ENCODE measurements around the gene CHIC2. TPM values are rescaled to one million over a fixed set of nuclear protein-coding genes. Genes with fewer than 3 reads are reported as not detected.

The CHIC2 gene
- total RNA-seq, 5 donors from 2014 or later (not counting 1 experiment from before 2014, with no cell fraction given) = 38.8 to 59.3 (median 40.5) TPM

- 2% methylated on average over 41 of the region's 66 CpGs for WGBS (ENCODE audit: insufficient coverage)
- no peaks in the 10 kb centered on the region for H3K9me3 Mint-ChIP-seq
- no peaks in the 10 kb centered on the region for H3K9me3 ChIP-seq
- H3K4me3 Mint-ChIP-seq = peak within 1 kb of the TSS; percentile 61 to 71 (median 62)
- no peak within 1 kb of the TSS for H3K27ac ChIP-seq (ENCODE audit: low read length)
- no peaks in the 10 kb centered on the region for H3K36me3 Mint-ChIP-seq
- ChIA-PET POLR2A (no interaction called here), CTCF (interaction anchor here in 1 of 2 donors (0.6 kb wide), 1 partner anchor 11 kb away, joined by 4 read pairs; no protein-coding TSS in a partner anchor)
- H3K27me3 ChIP-seq (replicated peaks in 1 of 2; ENCODE audit: control insufficient read depth in 2 of 2, extremely low read depth in 1 of 2, insufficient read depth in 2 of 2, low read length in 1 of 2) = peaks cover 41 to 73% of the 10 kb centered on the region in 2 experiments
- H3K36me3 ChIP-seq (ENCODE audit: control insufficient read depth in 2 of 2, extremely low read depth in 1 of 2, insufficient read depth in 1 of 2, low read length in 1 of 2) = no peaks in the 10 kb centered on the region
- DNase-seq (no peak), ATAC-seq (replicated peaks in 1 of 4) (peak in 3 of 4 experiments; percentile 18 to 33 (median 21))
- H3K27me3 Mint-ChIP-seq = peaks cover 77 to 91% of the 10 kb centered on the region in 2 donors
- H3K4me1 Mint-ChIP-seq = peaks cover 38 to 54% (median 44%) of the 10 kb centered on the region in 3 donors
- peaks cover 19 to 42% of the 10 kb centered on the region in 2 experiments for H3K4me1 ChIP-seq (ENCODE audit: control insufficient read depth in 1 of 2, extremely low read depth in 1 of 2, insufficient read depth in 2 of 2, low read length in 2 of 2)
- no peak within 1 kb of the TSS for H3K27ac Mint-ChIP-seq
- peak within 1 kb of the TSS; percentile 18 to 53 for H3K4me3 ChIP-seq (ENCODE audit: control insufficient read depth in 1 of 2, extremely low read depth in 1 of 2, low read length in 1 of 2)
Observed at GRCh38 chr4:54099748-54100574, 35.6 kb upstream of the CHIC2 start, which contains the start of gene GSX2. Gene GSX2, plus strand, starts transcription at chr4:54100163. Its CDS starts 182 bp downstream, at chr4:54100345.

GRCh38 chr4:54099287-54099747, 34.9 kb upstream of the CHIC2 start:
- H3K9me3 ChIP-seq = no peaks in the 10 kb centered on the region
- POLR2A ChIA-PET = no interaction called here
- ATAC-seq (replicated peaks in 1 of 4) (no peak), DNase-seq (no peak)
- peaks cover 77 to 91% of the 10 kb centered on the region in 2 donors for H3K27me3 Mint-ChIP-seq
- H3K36me3 Mint-ChIP-seq = no peaks in the 10 kb centered on the region
- peak overlapping the region; percentile 51 to 71 (median 62) for H3K4me3 Mint-ChIP-seq
- H3K27ac Mint-ChIP-seq = no peak overlapping the region
- CTCF ChIA-PET = no interaction called here
- H3K27me3 ChIP-seq (replicated peaks in 1 of 2; ENCODE audit: control insufficient read depth in 2 of 2, extremely low read depth in 1 of 2, insufficient read depth in 2 of 2, low read length in 1 of 2) = peaks cover 38 to 78% of the 10 kb centered on the region in 2 experiments
- H3K4me1 Mint-ChIP-seq = peaks cover 38 to 51% (median 41%) of the 10 kb centered on the region in 3 donors
- peak overlapping the region; percentile 11 to 46 for H3K4me3 ChIP-seq (ENCODE audit: control insufficient read depth in 1 of 2, extremely low read depth in 1 of 2, low read length in 1 of 2)
- 2% methylated on average over 7 of the region's 17 CpGs for WGBS (ENCODE audit: insufficient coverage)
- H3K27ac ChIP-seq (ENCODE audit: low read length) = no peak overlapping the region
- no peaks in the 10 kb centered on the region for H3K36me3 ChIP-seq (ENCODE audit: control insufficient read depth in 2 of 2, extremely low read depth in 1 of 2, insufficient read depth in 1 of 2, low read length in 1 of 2)
- H3K4me1 ChIP-seq (ENCODE audit: control insufficient read depth in 1 of 2, extremely low read depth in 1 of 2, insufficient read depth in 2 of 2, low read length in 2 of 2) = peaks cover 19 to 42% of the 10 kb centered on the region in 2 experiments
- H3K9me3 Mint-ChIP-seq = no peaks in the 10 kb centered on the region

- H3K27me3 Mint-ChIP-seq = peaks cover 80 to 92% of the 10 kb centered on the region in 2 donors
- no peak for DNase-seq
- H3K27ac Mint-ChIP-seq = no peak overlapping the region
- ATAC-seq (replicated peaks in 1 of 4) = no peak
- Histone ChIP-seq H3K4me1 (ENCODE audit: control insufficient read depth in 1 of 2, extremely low read depth in 1 of 2, insufficient read depth in 2 of 2, low read length in 2 of 2) (peaks cover 19 to 45% of the 10 kb centered on the region in 2 experiments), H3K27me3 (replicated peaks in 1 of 2; ENCODE audit: control insufficient read depth in 2 of 2, extremely low read depth in 1 of 2, insufficient read depth in 2 of 2, low read length in 1 of 2) (peaks cover 39 to 77% of the 10 kb centered on the region in 2 experiments), H3K36me3 (ENCODE audit: control insufficient read depth in 2 of 2, extremely low read depth in 1 of 2, insufficient read depth in 1 of 2, low read length in 1 of 2) (no peaks in the 10 kb centered on the region), H3K4me3 (ENCODE audit: control insufficient read depth in 1 of 2, extremely low read depth in 1 of 2, low read length in 1 of 2) (no peak overlapping the region), H3K9me3 (no peaks in the 10 kb centered on the region), H3K27ac (ENCODE audit: low read length) (no peak overlapping the region)
- ChIA-PET POLR2A (no interaction called here), CTCF (interaction anchor here (0.6 kb wide), 2 partner anchors 118 to 282 kb away, joined by 3 read pairs; no protein-coding TSS in a partner anchor)
- H3K4me1 Mint-ChIP-seq = peaks cover 46 to 54% (median 47%) of the 10 kb centered on the region in 3 donors
- peak overlapping the region in 2 of 3 donors; percentile 5 to 71 for H3K4me3 Mint-ChIP-seq
- no peaks in the 10 kb centered on the region for H3K36me3 Mint-ChIP-seq
- no peaks in the 10 kb centered on the region for H3K9me3 Mint-ChIP-seq
- 29% methylated on average over 1 of the region's 5 CpGs for WGBS (ENCODE audit: insufficient coverage)
Observed at GRCh38 chr4:54098375-54098774, 34.0 kb upstream of the CHIC2 start.

GRCh38 chr4:54097152-54097551, 32.7 kb upstream of the CHIC2 start:
- DNase-seq (no peak), ATAC-seq (replicated peaks in 1 of 4) (no peak)
- H3K9me3 ChIP-seq = no peaks in the 10 kb centered on the region
- peaks cover 23 to 50% of the 10 kb centered on the region in 2 experiments for H3K4me1 ChIP-seq (ENCODE audit: control insufficient read depth in 1 of 2, extremely low read depth in 1 of 2, insufficient read depth in 2 of 2, low read length in 2 of 2)
- Mint-ChIP-seq H3K4me3 (no peak overlapping the region), H3K27ac (no peak overlapping the region), H3K4me1 (peaks cover 45 to 55% (median 50%) of the 10 kb centered on the region in 3 donors), H3K9me3 (no peaks in the 10 kb centered on the region), H3K27me3 (peaks cover 78 to 91% of the 10 kb centered on the region in 2 donors), H3K36me3 (no peaks in the 10 kb centered on the region)
- WGBS (ENCODE audit: insufficient coverage) = 36% methylated on average over 6 of the region's 6 CpGs
- CTCF ChIA-PET = no interaction called here
- H3K27ac ChIP-seq (ENCODE audit: low read length) = no peak overlapping the region
- peaks cover 44 to 80% of the 10 kb centered on the region in 2 experiments for H3K27me3 ChIP-seq (replicated peaks in 1 of 2; ENCODE audit: control insufficient read depth in 2 of 2, extremely low read depth in 1 of 2, insufficient read depth in 2 of 2, low read length in 1 of 2)
- no peaks in the 10 kb centered on the region for H3K36me3 ChIP-seq (ENCODE audit: control insufficient read depth in 2 of 2, extremely low read depth in 1 of 2, insufficient read depth in 1 of 2, low read length in 1 of 2)
- H3K4me3 ChIP-seq (ENCODE audit: control insufficient read depth in 1 of 2, extremely low read depth in 1 of 2, low read length in 1 of 2) = no peak overlapping the region
- POLR2A ChIA-PET = no interaction called here

GRCh38 chr4:54096295-54096962, 32.0 kb upstream of the CHIC2 start:
- Mint-ChIP-seq H3K27ac (no peak overlapping the region), H3K4me1 (peaks cover 46 to 55% (median 52%) of the 10 kb centered on the region in 3 donors), H3K4me3 (no peak overlapping the region), H3K9me3 (no peaks in the 10 kb centered on the region), H3K27me3 (peaks cover 79 to 88% of the 10 kb centered on the region in 2 donors), H3K36me3 (no peaks in the 10 kb centered on the region)
- DNase-seq (no peak), ATAC-seq (replicated peaks in 1 of 4) (no peak)
- Histone ChIP-seq H3K4me3 (ENCODE audit: control insufficient read depth in 1 of 2, extremely low read depth in 1 of 2, low read length in 1 of 2) (no peak overlapping the region), H3K27ac (ENCODE audit: low read length) (no peak overlapping the region), H3K4me1 (ENCODE audit: control insufficient read depth in 1 of 2, extremely low read depth in 1 of 2, insufficient read depth in 2 of 2, low read length in 2 of 2) (peaks cover 25 to 52% of the 10 kb centered on the region in 2 experiments), H3K27me3 (replicated peaks in 1 of 2; ENCODE audit: control insufficient read depth in 2 of 2, extremely low read depth in 1 of 2, insufficient read depth in 2 of 2, low read length in 1 of 2) (peaks cover 43 to 81% of the 10 kb centered on the region in 2 experiments), H3K9me3 (no peaks in the 10 kb centered on the region), H3K36me3 (ENCODE audit: control insufficient read depth in 2 of 2, extremely low read depth in 1 of 2, insufficient read depth in 1 of 2, low read length in 1 of 2) (no peaks in the 10 kb centered on the region)
- 35% methylated on average over 8 of the region's 13 CpGs for WGBS (ENCODE audit: insufficient coverage)
- ChIA-PET POLR2A (interaction anchor here in 1 of 2 donors (0.8 kb wide), 1 partner anchor 97 kb away, joined by 9 read pairs; no protein-coding TSS in a partner anchor), CTCF (interaction anchor here in 1 of 2 donors (0.5 kb wide), 1 partner anchor 103 kb away, joined by 3 read pairs; no protein-coding TSS in a partner anchor)

All from T-cell (primary cell).